GM04503 (cell line): ENCODE measurements around the gene TMSB4Y.

Source experiments
- DNase-seq: peaks from one replicate; pipeline ENCODE4 v3.0.0-alpha.2; 2012; ENCODE audit warnings: low read depth

TMSB4Y gene

DNA sequence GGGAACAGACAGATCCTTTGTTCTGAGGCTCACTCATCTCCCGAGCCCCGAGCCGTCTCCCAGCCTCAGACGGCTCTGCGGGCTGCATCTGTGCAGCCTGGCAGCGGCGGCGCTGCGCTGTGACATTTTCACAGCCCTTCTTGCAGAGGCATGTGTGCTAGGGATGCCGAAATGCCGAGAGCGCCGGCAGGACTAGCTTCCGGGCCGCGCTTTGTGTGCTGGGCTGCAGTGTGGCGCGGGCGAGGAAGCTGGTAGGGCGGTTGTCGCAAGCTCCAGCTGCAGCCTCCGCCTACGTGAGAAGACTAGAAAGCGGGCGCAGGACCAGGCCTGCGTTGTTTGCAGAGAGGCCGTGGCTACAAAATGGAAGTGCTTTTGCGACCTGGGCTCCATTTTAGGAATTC, at the start of gene TMSB4Y:
TMSB4Y (plus strand) TSS at position 332 of the 401 bp plus-strand sequence.
- no peak for DNase-seq

DNA sequence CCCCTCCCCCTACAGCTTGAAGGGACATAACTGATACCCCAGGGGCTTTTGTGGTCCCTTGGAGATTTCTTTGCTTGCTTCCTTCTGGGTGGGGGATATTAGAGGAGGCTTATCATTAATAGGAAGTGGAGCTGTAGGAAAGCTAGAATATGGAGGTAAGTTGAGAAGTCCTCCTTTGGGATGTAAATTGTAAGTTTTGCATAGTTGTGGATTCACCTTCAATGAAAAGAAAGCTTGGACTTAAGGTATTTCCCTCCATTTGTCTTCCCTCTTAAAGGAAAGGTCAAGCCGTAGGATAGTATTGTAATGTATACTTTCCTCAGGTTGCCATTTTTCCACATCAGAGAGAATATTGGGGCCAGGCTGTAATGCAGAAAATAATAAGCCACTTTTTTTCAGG, 39.5 kb upstream of the TMSB4Y start:
- no peak for DNase-seq

DNA sequence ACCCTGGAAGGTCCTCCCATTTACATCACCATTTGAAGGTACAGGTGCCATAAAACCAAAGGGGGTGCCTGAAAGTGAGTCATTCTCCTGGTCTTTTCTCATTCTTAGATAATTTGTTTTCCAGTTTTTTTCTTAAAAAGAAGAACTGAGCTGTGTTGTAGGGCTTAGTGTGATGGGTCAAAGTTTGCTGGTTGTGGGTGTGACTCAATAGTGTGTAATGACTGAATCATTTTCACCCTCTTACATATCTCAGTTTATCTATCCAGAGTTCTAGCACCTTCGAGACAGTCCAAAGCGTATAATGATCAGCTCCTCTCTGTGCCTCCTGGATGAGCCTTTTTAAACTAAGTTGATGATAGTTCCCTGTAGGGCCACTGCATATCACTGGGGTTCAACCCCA, 32.6 kb upstream of the TMSB4Y start:
- no peak for DNase-seq

DNA sequence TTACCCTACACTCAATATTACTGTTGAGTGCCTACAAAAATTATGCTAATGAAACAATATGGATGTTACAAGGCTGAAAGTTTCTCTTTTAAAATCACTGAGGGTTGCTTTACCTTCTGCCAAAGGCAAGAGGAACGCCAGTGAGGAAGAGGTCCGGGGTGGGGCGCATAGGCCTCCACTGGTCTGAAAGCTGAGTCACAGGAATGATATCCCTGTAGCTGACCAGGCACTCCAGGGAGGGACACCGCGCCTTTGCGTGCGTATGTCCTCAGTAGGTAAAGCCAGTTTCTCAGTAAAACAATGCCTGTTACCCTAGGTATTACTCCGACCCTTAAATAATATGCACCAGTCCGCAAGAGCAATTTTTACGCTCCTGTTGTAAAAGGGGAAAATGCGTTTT, 1.4 kb upstream of the TMSB4Y start:
- no peak for DNase-seq

DNA sequence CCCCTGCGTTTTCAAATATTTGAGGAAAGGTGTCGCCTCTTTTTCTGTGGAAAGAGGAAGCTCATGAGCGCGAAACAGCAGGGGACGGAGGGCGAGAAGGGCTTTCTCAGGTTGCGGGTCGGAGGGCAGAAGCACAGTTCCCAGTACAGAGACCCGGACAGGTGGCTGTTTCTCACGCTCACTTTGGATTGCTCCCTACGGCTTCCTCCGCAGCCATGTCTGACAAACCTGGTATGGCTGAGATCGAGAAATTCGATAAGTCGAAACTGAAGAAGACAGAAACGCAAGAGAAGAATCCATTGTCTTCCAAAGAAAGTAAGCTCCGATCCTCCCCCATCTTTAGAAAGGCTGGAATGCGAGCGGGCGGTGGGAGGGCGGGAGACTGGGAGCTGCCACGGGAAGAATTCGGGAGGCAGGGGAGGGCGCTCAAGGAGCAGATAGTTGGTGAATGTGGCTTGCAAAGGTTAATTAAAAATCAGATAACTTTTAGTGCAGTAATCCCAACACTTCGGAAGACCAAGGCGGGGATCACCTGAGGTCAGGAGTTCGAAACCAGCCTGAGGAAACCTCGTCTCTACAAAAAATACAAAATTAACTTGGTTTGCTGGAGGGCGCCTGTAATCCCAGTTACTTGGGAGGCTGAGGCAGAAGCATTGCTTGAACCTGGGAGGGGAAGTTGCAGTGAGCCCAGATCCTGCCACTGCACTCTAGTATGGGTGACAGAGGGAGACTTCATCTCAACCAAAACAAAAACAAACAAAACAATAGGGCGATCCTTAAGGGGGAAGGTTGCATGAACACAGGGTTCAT, 627 bp downstream of the TMSB4Y start:
- no peak for DNase-seq

DNA sequence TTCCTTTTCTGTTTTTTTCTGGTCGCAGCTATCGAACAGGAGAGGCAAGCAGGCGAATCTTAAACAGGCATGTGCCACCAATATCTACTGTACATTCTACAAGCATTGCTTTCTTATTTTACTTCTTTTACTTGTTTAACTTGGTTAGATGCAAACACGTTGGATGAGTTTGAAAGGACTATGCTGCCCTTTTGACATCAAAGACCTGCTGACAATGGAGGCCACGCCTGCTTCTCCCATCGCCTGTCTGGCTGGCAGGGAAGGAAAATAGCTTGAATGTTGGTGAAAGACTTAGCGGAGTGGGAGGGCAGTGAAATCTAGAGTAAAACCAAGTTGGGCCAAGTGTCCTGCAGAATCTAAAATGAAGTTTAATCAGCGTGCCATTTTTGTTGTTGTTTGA, 1.5 kb downstream of the TMSB4Y start:
- DNase-seq = no peak

DNA sequence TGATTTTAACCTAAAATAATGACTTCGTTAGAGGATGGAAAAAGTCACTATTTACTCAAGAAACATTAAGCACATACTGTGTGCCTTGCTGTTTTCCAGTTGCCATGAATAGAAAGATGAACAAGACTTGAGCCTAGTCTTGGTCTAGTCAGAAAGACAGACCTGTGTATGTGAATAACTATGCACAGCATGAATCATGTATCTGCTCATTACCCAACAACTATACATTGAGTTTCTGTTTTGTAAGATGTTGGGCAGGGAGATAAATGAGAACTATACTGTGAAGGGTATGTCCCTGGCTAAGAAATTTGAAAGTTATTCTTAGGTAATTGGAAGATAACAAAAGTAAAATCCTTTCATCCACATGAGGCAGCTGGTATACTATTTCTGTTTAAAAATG, 4.3 kb downstream of the TMSB4Y start:
- no peak for DNase-seq

DNA sequence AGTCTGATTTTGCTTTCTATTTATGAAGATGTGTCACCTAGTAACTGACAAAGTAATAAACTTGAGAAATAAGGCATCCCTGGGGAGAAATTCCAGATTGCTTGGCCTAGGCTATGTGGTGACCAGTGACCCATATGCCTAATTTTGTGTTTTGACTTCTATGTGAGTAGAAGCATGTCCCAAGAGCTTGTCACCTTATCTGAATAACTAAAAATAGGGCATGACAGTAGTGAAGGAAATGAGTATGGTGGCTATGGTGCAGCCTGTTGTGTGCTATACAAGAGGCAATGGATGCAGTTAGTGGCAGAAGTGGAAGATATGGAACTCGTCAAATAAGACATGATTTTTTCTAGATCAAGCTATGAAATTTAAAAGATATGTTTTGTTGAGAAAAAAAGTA, 15.3 kb downstream of the TMSB4Y start:
- no peak for DNase-seq

DNA sequence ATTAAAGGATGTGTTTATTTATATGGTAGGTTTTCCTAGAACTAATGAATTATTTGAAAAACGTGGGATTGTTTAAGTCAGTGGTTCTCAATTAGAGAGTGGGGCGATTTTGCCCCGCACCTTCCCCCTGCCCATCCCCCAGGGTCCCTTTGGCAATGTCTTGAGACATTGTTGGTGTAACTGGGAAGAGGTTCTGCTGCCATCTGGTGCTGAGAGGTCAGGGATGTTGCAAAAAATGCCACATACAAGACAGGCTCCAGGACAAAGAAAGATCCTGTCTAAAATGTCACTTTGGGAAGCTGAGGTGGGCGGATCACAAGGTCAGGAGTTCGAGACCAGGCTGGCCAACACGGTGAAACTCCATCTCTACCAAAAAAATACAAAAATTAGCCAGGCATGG, 25.8 kb downstream of the TMSB4Y start:
- no peak for DNase-seq

DNA sequence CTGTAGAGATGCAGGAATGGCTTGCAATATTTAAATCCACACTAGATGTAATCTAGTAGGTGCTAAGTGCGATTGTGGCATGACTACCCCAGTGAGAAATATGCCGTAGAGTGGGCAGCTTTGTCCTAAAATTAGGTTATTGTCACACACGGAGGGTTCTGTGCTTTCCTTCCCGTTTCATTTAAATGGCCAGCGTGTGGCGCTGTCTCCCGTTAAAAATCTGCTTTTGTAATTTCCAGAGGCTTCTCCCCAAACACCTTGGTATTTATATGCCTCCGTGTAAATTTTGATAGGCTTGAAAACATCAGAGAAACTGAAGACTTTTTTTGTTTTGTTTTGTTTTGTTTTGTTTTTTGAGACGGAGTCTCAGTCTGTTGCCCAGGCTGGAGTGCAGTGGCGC, 34.9 kb downstream of the TMSB4Y start:
- no peak for DNase-seq

DNA sequence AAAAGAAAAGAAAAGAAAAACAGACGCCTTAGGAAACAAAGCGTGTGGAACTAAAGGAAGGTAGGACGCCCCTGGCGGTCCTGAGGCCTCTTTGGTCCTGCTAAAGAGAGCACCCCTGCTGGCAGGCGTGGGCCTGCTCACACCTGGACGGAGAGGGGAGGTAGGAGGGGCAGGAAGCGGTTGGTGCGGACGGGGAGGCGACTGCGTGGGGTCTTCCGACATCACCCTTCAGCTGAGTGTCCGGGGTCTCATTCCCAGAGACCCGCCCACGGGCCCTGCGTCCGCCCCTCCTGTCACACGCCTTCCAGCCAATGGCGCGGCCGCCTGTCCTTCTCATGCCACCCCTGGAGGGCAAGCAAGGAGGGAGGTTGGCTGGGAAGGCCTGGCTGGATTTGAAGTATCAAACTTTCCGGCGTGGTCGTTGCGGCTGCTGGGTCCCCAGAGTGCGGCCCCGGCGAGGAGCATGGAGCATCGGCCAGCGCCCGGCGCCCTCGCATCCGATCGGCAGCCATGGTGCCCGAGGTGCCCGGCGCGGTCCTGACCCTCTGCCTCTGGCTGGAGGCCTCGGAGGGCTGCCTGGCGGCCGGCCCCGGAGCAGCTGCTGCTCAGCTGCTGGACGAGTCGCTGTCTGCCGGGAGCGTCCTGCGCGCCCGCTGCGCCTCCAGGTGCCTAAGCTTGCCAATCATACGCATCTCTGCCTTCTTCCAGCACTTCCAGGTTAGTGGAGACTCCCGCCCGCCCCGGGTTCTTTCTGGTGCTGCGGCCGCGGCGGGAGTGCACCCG, 47.8 kb downstream of the TMSB4Y start:
- DNase-seq = no peak

DNA sequence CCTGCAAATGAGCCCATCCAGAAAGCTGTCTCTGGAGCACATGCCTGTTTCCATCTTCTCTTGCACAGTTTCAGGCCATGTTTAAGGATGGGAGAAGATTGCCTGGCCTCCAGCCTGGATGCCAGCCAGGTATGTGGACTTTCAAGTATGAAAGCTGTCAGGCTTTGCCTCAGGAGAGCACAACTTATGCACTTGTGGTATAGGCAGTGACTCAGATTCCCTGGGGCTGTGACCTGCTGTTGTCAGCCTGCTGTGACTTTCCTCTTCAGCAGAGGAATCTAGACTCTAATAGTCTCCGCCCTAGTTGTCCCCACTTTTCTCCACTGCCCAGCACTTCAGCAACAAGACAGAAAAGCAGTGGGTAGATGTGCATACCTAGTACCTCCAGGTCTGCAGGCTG, 51.0 kb downstream of the TMSB4Y start:
- no peak for DNase-seq
